HCT116 (cell line): ENCODE data around the gene SIX3. TPM values are rescaled to one million over a fixed set of nuclear protein-coding genes. Genes with fewer than 3 reads are reported as not detected.

Source experiments
- ATAC-seq: fragments of 200-7000 bp; cut with Tn5 transposase; 2 replicates; pipeline ENCODE4 v1.9.1; 2020; ENCODE audit warnings: mild to moderate bottlenecking, moderate library complexity
- BruUV-seq: library from RNA; stranded (reverse); fragments of 400-500 nt; replicated peaks from 2 replicates; lab custom pipeline; 2021; lab: Mats Ljungman, UMichigan
- CTCF ChIA-PET: fragments of 300-600 bp; sonication (Branson Sonifier 250); formaldehyde crosslinking; loops from one replicate; lab custom pipeline; 2021; ENCODE audit warnings: antibody characterized with exemption; lab: Charles Lee
- POLR2A ChIA-PET: fragments of 300-600, 350-600 bp; sonication (Branson Sonifier 250); formaldehyde crosslinking; loops from one replicate; lab custom pipeline; 2021; ENCODE audit warnings: antibody characterized with exemption; lab: Charles Lee
- RAD21 ChIA-PET, 2 experiments: fragments of 300-600 bp; sonication (Branson Sonifier 250); formaldehyde crosslinking; loops; one replicate each; lab custom pipeline; 2023; ENCODE audit warnings: low total read pairs in 2 of 2; ENCODE audit not compliant: uncharacterized antibody in 2 of 2, unreplicated experiment in 2 of 2, low non-redundant PET in 1 of 2; lab: Charles Lee
- DNase-seq: peaks from one replicate; pipeline ENCODE4 v3.0.0-alpha.2; 2010; ENCODE audit warnings: low read depth, low spot score
- H2AFZ ChIP-seq: fragments of 200-600 bp; shearing (Covaris generic), sonication (generic); 2 replicates; pipeline ENCODE4 v1.6.1; 2017; ENCODE audit warnings: low read depth, mixed run types, mixed read lengths, antibody characterized with exemption, low read length; ENCODE audit not compliant: poor library complexity, severe bottlenecking
- H3K27ac ChIP-seq: 2 replicates; pipeline ENCODE4 v1.5.1; 2012; ENCODE audit warnings: low read depth, low read length
- H3K27me3 ChIP-seq: fragments of 200-600 bp; sonication (generic); 2 replicates; pipeline ENCODE4 v1.6.1; 2016; ENCODE audit warnings: mixed run types, low read length, mixed read lengths; ENCODE audit not compliant: insufficient read depth
- H3K36me3 ChIP-seq, 2 experiments: fragments of 200-500 bp in 1 of 2; fragments of 200-600 bp in 1 of 2; sonication (Bioruptor generic) in 1 of 2; sonication (generic) in 1 of 2; 2 replicates each; pipeline versions ENCODE4 v1.5.1 to v1.6.1; 2014 to 2016; ENCODE audit warnings: low read length in 2 of 2, inconsistent platforms in 1 of 2, mixed read lengths in 1 of 2, mixed run types in 1 of 2; ENCODE audit not compliant: insufficient read depth in 2 of 2, control insufficient read depth in 1 of 2
- H3K4me1 ChIP-seq, 2 experiments: fragments of 200-600 bp in 1 of 2; sonication (generic) in 1 of 2; 2 replicates each; pipeline versions ENCODE4 v1.5.1 to v1.6.1; 2012 to 2017; ENCODE audit warnings: low read length in 2 of 2, inconsistent platforms in 1 of 2, mild to moderate bottlenecking in 1 of 2, mixed read lengths in 1 of 2, mixed run types in 1 of 2, moderate library complexity in 1 of 2; ENCODE audit not compliant: insufficient read depth in 2 of 2, control insufficient read depth in 1 of 2
- H3K4me2 ChIP-seq: fragments of 200-600 bp; sonication (generic); 2 replicates; pipeline ENCODE4 v1.6.1; 2017; ENCODE audit warnings: mixed run types, low read length, mixed read lengths
- H3K4me3 ChIP-seq, 2 experiments: fragments of 200-600 bp in 1 of 2; sonication (generic) in 1 of 2; replicated peaks in 1 of 2; 2 replicates each; pipeline ENCODE4 v1.5.1; 2011 to 2016; ENCODE audit warnings: low read length in 2 of 2, control low read depth in 1 of 2, low read depth in 1 of 2, mild to moderate bottlenecking in 1 of 2, mixed read lengths in 1 of 2, mixed run types in 1 of 2
- H3K79me2 ChIP-seq: fragments of 200-600 bp; sonication (generic); 2 replicates; pipeline ENCODE4 v1.6.1; 2017; ENCODE audit warnings: mild to moderate bottlenecking, mixed run types, low read length, moderate library complexity, mixed read lengths; ENCODE audit not compliant: insufficient read depth
- H3K9ac ChIP-seq: fragments of 200-600 bp; sonication (generic); 2 replicates; pipeline ENCODE4 v1.6.1; 2016; ENCODE audit warnings: low read length, mixed read lengths
- H3K9me2 ChIP-seq: fragments of 200-600 bp; sonication (generic), shearing (Covaris generic); 2 replicates; pipeline ENCODE4 v1.6.1; 2017; ENCODE audit warnings: mixed run types, mild to moderate bottlenecking, moderate library complexity; ENCODE audit not compliant: insufficient read depth
- H3K9me3 ChIP-seq, 2 experiments: fragments of 200-500 bp in 1 of 2; fragments of 200-600 bp in 1 of 2; sonication (Bioruptor generic) in 1 of 2; sonication (generic) in 1 of 2; 2 replicates each; pipeline ENCODE4 v1.6.1; 2014 to 2017; ENCODE audit warnings: low read length in 2 of 2, mixed read lengths in 2 of 2, inconsistent platforms in 1 of 2, low read depth in 1 of 2, mild to moderate bottlenecking in 1 of 2, mixed run types in 1 of 2, moderate library complexity in 1 of 2; ENCODE audit not compliant: control insufficient read depth in 1 of 2, insufficient read depth in 1 of 2
- H4K20me1 ChIP-seq: fragments of 200-600 bp; sonication (generic), shearing (Covaris generic); 2 replicates; pipeline ENCODE4 v1.6.1; 2017; ENCODE audit warnings: mixed run types, mild to moderate bottlenecking, moderate library complexity; ENCODE audit not compliant: insufficient read depth
- ELF1 ChIP-seq: IDR thresholded peaks from 2 replicates; pipeline ENCODE4 v1.6.1; 2012; ENCODE audit warnings: low read depth, borderline replicate concordance
- EZH2phosphoT487 ChIP-seq: fragments of 200-600 bp; IDR thresholded peaks from 2 replicates; pipeline ENCODE4 v1.6.1; 2018; ENCODE audit warnings: antibody characterized with exemption, borderline replicate concordance
- JUND ChIP-seq: IDR thresholded peaks from 2 replicates; pipeline ENCODE4 v1.6.1; 2012
- POLR2A ChIP-seq: IDR thresholded peaks from 2 replicates; pipeline ENCODE4 v1.7.0; 2011; ENCODE audit warnings: borderline replicate concordance; ENCODE audit not compliant: insufficient read depth, insufficient read length; ENCODE audit errors: extremely low read depth
- RAD21 ChIP-seq: IDR thresholded peaks from 2 replicates; pipeline ENCODE4 v1.6.1; 2012; ENCODE audit warnings: low read depth, mild to moderate bottlenecking
- SIN3A ChIP-seq: IDR thresholded peaks from 2 replicates; pipeline ENCODE4 v1.6.1; 2012; ENCODE audit warnings: low read depth
- TCF7L2 ChIP-seq: IDR thresholded peaks from 2 replicates; pipeline ENCODE4 v1.7.0; 2011; ENCODE audit warnings: borderline replicate concordance, inconsistent platforms; ENCODE audit not compliant: insufficient read depth, insufficient read length; ENCODE audit errors: extremely low read depth
- ZFX ChIP-seq: fragments of 450-650 bp; IDR thresholded peaks from 2 replicates; pipeline ENCODE4 v1.6.1; 2017
- intact Hi-C: fragments of 100-400 bp; cut with micrococcal nuclease; formaldehyde crosslinking; loops from 2 replicates; pipeline ENCODE4 v1.10.0; 2022
- total RNA-seq: library from RNA; stranded (reverse); gene quantifications from one replicate; pipeline ENCODE4 v1.2.1, GENCODE V29; 2021; ENCODE audit not compliant: unreplicated experiment
- TF ChIP-seq, protein P1 (sequence below): IDR thresholded peaks from 2 replicates; pipeline ENCODE4 v1.6.1; 2011; ENCODE audit warnings: mild to moderate bottlenecking, low read length, moderate library complexity; ENCODE audit not compliant: insufficient replicate concordance; ENCODE audit errors: extremely low read depth
- TF ChIP-seq, protein P2 (sequence below): IDR thresholded peaks from 2 replicates; pipeline ENCODE4 v1.6.1; 2012
- TF ChIP-seq, protein P3 (sequence below), 3 experiments: fragments of 200-600 bp in 1 of 3; sonication (generic) in 1 of 3; IDR thresholded peaks in 2 of 3; conservative IDR thresholded peaks in 1 of 3; 2 replicates each; pipeline ENCODE4 v1.5.1; 2012 to 2017; ENCODE audit warnings: low read depth in 2 of 3, low read length in 2 of 3, antibody characterized with exemption in 1 of 3, borderline replicate concordance in 1 of 3, control low read depth in 1 of 3, mild to moderate bottlenecking in 1 of 3, mixed read lengths in 1 of 3, mixed run types in 1 of 3, moderate library complexity in 1 of 3; ENCODE audit not compliant: insufficient read depth in 1 of 3

SIX3 gene
- total RNA-seq, 1 experiment from 2014 or later, result 1.2 TPM

DNA sequence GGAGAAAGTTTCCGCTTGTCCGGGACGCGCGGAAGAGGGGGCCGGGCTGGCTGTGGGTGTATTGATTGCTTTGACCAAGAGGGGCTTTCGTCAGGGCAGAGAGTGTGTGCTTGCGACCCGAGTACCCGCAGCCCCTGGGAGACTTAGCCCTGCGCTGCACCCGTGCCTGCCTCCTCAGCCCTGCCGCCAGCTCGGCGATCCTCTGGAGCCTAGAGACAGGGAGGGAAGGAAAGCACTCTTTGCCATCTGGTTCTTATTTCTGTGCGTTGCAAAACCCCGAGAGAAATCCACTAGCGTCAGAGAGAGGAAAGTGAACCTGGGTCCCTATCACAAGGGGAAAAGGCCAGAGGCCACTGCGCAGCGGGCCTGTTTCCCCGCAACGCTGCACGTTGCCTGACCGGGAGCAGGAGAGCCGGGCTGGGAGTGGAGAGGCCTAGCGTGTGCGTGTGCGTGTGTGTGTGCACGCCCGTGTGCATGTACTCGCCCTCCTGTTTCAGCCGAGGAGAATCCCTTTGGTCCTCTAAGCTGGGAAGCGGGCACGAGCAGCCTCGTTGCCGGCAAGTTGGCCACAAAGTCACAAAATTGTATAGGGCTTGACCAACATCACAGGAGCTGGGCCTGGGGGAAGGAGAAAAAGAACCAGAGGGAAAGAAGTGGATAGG lies 1.7 kb downstream of the SIX3 start:
- intact Hi-C loops, result no loop called here
- no peak for TF ChIP-seq ELF1
- no peak for TF ChIP-seq RAD21
- TF ChIP-seq TCF7L2, result no peak
- no peak for TF ChIP-seq EZH2phosphoT487
- no peak for TF ChIP-seq SIN3A
- TF ChIP-seq JUND, result no peak
- TF ChIP-seq, protein P1, sequence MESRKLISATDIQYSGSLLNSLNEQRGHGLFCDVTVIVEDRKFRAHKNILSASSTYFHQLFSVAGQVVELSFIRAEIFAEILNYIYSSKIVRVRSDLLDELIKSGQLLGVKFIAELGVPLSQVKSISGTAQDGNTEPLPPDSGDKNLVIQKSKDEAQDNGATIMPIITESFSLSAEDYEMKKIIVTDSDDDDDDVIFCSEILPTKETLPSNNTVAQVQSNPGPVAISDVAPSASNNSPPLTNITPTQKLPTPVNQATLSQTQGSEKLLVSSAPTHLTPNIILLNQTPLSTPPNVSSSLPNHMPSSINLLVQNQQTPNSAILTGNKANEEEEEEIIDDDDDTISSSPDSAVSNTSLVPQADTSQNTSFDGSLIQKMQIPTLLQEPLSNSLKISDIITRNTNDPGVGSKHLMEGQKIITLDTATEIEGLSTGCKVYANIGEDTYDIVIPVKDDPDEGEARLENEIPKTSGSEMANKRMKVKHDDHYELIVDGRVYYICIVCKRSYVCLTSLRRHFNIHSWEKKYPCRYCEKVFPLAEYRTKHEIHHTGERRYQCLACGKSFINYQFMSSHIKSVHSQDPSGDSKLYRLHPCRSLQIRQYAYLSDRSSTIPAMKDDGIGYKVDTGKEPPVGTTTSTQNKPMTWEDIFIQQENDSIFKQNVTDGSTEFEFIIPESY, result no peak
- TF ChIP-seq, protein P2, sequence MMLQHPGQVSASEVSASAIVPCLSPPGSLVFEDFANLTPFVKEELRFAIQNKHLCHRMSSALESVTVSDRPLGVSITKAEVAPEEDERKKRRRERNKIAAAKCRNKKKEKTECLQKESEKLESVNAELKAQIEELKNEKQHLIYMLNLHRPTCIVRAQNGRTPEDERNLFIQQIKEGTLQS, result no peak
- TF ChIP-seq ZFX, result no peak
- TF ChIP-seq, protein P3, sequence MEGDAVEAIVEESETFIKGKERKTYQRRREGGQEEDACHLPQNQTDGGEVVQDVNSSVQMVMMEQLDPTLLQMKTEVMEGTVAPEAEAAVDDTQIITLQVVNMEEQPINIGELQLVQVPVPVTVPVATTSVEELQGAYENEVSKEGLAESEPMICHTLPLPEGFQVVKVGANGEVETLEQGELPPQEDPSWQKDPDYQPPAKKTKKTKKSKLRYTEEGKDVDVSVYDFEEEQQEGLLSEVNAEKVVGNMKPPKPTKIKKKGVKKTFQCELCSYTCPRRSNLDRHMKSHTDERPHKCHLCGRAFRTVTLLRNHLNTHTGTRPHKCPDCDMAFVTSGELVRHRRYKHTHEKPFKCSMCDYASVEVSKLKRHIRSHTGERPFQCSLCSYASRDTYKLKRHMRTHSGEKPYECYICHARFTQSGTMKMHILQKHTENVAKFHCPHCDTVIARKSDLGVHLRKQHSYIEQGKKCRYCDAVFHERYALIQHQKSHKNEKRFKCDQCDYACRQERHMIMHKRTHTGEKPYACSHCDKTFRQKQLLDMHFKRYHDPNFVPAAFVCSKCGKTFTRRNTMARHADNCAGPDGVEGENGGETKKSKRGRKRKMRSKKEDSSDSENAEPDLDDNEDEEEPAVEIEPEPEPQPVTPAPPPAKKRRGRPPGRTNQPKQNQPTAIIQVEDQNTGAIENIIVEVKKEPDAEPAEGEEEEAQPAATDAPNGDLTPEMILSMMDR (IDR thresholded peaks at IDR 0.05 in 2 of 3, conservative IDR thresholded peaks at IDR 0.05 in 1 of 3; ENCODE audit: borderline replicate concordance in 1 of 3, insufficient read depth in 1 of 3, low read depth in 2 of 3, low read length in 2 of 3), result no peak
- no peak for TF ChIP-seq POLR2A
- TF ChIP-seq, all 23 proteins: peak for 0
- Histone ChIP-seq H3K79me2 (no peaks in the 10 kb centered on the region), H3K4me1 (peaks cover 12 to 30% of the 10 kb centered on the region in 2 experiments; a peak in 3 of 4 replicates), H3K9me3 (no peaks in the 10 kb centered on the region), H3K9me2 (no peaks in the 10 kb centered on the region), H3K4me3 (no peak overlapping the region), H3K36me3 (no peaks in the 10 kb centered on the region), H3K27me3 (no peaks in the 10 kb centered on the region), H3K4me2 (no peak overlapping the region), H2AFZ (no peak overlapping the region), H3K9ac (no peak overlapping the region), H3K27ac (no peak overlapping the region), H4K20me1 (no peaks in the 10 kb centered on the region)
- ChIA-PET RAD21 (no interaction called here), POLR2A (no interaction called here), CTCF (interaction anchor here (1.1 kb wide), 1 partner anchor 13 kb away, joined by 5 read pairs; no protein-coding TSS in a partner anchor)
- no TSS peak for BruUV-seq
- ATAC-seq, result no peak
- DNase-seq, result no peak
